Peyer's patch (tissue), 4 donors: ENCODE measurements around the gene C19orf47. TPM values are rescaled to one million over a fixed set of nuclear protein-coding genes. Genes with fewer than 3 reads are reported as not detected.

Experiments
- DNase-seq, 3 donors: peaks; one replicate each; pipeline ENCODE4 v3.0.0-alpha.2; 2017 to 2019
- H3K27ac ChIP-seq, 4 donors: fragments of 200-600 bp; sonication (generic); one replicate each; pipeline ENCODE4 v1.5.1; 2016 to 2019
- H3K27me3 ChIP-seq, 2 donors: fragments of 200-600 bp; sonication (generic); one replicate each; pipeline ENCODE4 v1.5.1; 2019
- H3K36me3 ChIP-seq, 3 donors: fragments of 200-600 bp; sonication (generic); one replicate each; pipeline ENCODE4 v1.5.1; 2016 to 2019
- H3K4me1 ChIP-seq, 4 donors: fragments of 200-600 bp; sonication (generic); one replicate each; pipeline ENCODE4 v1.5.1; 2016 to 2019
- H3K4me3 ChIP-seq, 4 donors: fragments of 200-600 bp; sonication (generic); 1 replicate in 3 of 4; 2 replicates in 1 of 4; pipeline ENCODE4 v1.5.1; 2016 to 2019; ENCODE audit warnings: mild to moderate bottlenecking in 1 of 4
- H3K9me3 ChIP-seq, 4 donors: fragments of 200-600 bp; sonication (generic); one replicate each; pipeline ENCODE4 v1.5.1; 2016 to 2019; ENCODE audit warnings: mild to moderate bottlenecking in 1 of 4
- POLR2A ChIP-seq, 2 donors: fragments of 450-650 bp; IDR thresholded peaks; one replicate each; pipeline ENCODE4 v1.5.1; 2017; ENCODE audit warnings: antibody characterized with exemption in 2 of 2, mild to moderate bottlenecking in 2 of 2, moderate library complexity in 2 of 2
- total RNA-seq, 4 donors: library from RNA; depleted of rRNA; stranded (reverse); fragments of >200 nt; gene quantifications; one replicate each; pipeline ENCODE4 v1.1.0, GENCODE V29; 2016
- TF ChIP-seq, protein P1 (sequence below), 6 experiments: fragments of 450-650 bp in 4 of 6; fragments of 200-600 bp in 2 of 6; sonication (generic) in 1 of 6; IDR thresholded peaks; one replicate each; pipeline ENCODE4 v1.5.1; 2017 to 2019; ENCODE audit warnings: antibody characterized with exemption in 6 of 6, mild to moderate bottlenecking in 3 of 6, moderate library complexity in 1 of 6

C19orf47 gene
- total RNA-seq, 4 donors from 2014 or later: 5.8 to 11.3 (median 9.9) TPM

DNA sequence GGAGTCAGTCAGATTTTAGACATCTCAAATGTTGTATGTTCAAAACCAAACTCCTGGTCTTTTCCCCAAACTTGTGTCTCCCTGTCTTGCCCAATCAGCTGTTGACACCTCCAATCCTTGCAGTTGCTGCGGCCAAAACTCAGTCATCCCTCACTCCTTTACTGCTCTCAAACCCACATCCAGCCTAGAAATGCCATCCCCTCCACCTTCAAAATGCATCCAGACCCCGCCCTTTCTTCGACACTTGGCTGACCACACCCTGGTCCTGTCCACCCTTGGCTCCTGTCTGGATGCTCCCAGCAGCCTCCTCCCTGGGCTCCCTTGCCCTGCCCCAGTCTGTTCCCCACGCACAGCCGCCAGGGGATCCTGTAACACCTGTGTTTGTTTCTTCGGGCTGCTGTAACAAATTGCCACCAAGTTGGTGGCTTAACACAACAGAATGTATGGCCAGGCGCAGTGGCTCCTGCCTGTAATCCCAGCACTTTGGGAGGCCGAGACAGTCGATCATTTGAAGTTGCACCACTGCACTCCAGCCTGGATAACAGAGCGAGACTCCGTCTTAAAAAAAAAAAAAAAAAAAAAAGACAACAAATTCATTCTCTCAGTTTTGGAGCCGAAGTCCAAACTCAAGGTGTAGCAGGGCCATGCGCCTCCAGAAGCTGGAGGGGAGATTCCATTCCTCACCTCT, 12.0 kb upstream of the C19orf47 start:
- no peak overlapping the region for H3K4me3 ChIP-seq
- H3K36me3 ChIP-seq: peaks cover 0 to 4% (median 0%) of the 10 kb centered on the region in 3 donors
- no peaks in the 10 kb centered on the region for H3K27me3 ChIP-seq
- no peak overlapping the region for H3K27ac ChIP-seq
- H3K9me3 ChIP-seq: no peaks in the 10 kb centered on the region
- TF ChIP-seq POLR2A (IDR thresholded peaks at IDR 0.05): no peak
- TF ChIP-seq, protein P1, sequence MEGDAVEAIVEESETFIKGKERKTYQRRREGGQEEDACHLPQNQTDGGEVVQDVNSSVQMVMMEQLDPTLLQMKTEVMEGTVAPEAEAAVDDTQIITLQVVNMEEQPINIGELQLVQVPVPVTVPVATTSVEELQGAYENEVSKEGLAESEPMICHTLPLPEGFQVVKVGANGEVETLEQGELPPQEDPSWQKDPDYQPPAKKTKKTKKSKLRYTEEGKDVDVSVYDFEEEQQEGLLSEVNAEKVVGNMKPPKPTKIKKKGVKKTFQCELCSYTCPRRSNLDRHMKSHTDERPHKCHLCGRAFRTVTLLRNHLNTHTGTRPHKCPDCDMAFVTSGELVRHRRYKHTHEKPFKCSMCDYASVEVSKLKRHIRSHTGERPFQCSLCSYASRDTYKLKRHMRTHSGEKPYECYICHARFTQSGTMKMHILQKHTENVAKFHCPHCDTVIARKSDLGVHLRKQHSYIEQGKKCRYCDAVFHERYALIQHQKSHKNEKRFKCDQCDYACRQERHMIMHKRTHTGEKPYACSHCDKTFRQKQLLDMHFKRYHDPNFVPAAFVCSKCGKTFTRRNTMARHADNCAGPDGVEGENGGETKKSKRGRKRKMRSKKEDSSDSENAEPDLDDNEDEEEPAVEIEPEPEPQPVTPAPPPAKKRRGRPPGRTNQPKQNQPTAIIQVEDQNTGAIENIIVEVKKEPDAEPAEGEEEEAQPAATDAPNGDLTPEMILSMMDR (IDR thresholded peaks at IDR 0.05): no peak
- H3K4me1 ChIP-seq: peaks cover 0 to 4% (median 0%) of the 10 kb centered on the region in 4 donors
- no peak for DNase-seq

DNA sequence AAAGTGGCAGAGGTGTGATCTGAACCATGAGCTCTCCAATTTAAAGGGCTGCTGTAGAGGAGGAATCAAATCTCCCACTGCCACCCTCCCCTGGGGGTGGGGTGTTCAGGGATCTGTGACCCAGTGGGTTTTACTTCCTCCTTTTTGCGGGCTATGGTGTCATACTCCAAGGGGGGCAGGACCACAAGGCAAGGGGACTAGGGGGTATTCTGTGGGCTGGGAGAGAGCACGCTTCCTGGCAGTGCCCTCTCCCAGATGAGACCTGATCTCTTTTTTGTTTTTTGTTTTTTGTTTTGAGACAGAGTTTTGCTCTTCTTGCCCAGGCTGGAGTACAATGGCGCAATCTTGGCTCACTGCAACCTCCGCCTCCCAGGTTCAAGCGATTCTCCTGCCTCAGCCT, 10.6 kb upstream of the C19orf47 start:
- TF ChIP-seq, protein P1 (IDR thresholded peaks at IDR 0.05): no peak
- TF ChIP-seq POLR2A (IDR thresholded peaks at IDR 0.05): no peak
- H3K4me1 ChIP-seq: peaks cover 0 to 4% (median 0%) of the 10 kb centered on the region in 4 donors
- H3K27me3 ChIP-seq: no peaks in the 10 kb centered on the region
- H3K9me3 ChIP-seq: no peaks in the 10 kb centered on the region
- DNase-seq: peak in 2 of 3 donors; percentile 64 to 67
- no peak overlapping the region for H3K27ac ChIP-seq
- no peak overlapping the region for H3K4me3 ChIP-seq
- H3K36me3 ChIP-seq: peaks cover 0 to 4% (median 0%) of the 10 kb centered on the region in 3 donors

- no peaks in the 10 kb centered on the region for H3K27me3 ChIP-seq
- TF ChIP-seq POLR2A (IDR thresholded peaks at IDR 0.05): no peak
Observed at GRCh38 chr19:40357640-40358039, 9.4 kb upstream of the C19orf47 start.

GRCh38 chr19:40356681-40357595, 8.7 kb upstream of the C19orf47 start:
- H3K4me1 ChIP-seq: peaks cover 0 to 4% (median 0%) of the 10 kb centered on the region in 4 donors
- no peak for DNase-seq
- no peak overlapping the region for H3K4me3 ChIP-seq
- TF ChIP-seq POLR2A (IDR thresholded peaks at IDR 0.05): no peak
- TF ChIP-seq, protein P1 (IDR thresholded peaks at IDR 0.05): no peak
- H3K36me3 ChIP-seq: peaks cover 0 to 4% (median 0%) of the 10 kb centered on the region in 3 donors
- no peaks in the 10 kb centered on the region for H3K9me3 ChIP-seq
- H3K27me3 ChIP-seq: no peaks in the 10 kb centered on the region
- no peak overlapping the region for H3K27ac ChIP-seq

More at GRCh38 chr19:40357640-40358039, 9.4 kb upstream of the C19orf47 start:
- H3K9me3 ChIP-seq: no peaks in the 10 kb centered on the region
- H3K4me3 ChIP-seq: no peak overlapping the region
- no peak for DNase-seq
- H3K4me1 ChIP-seq: peaks cover 0 to 4% (median 0%) of the 10 kb centered on the region in 4 donors
- H3K36me3 ChIP-seq: peaks cover 0 to 4% (median 0%) of the 10 kb centered on the region in 3 donors
- no peak overlapping the region for H3K27ac ChIP-seq

- Histone ChIP-seq H3K27ac (no peak overlapping the region), H3K4me1 (peaks cover 0 to 4% (median 0%) of the 10 kb centered on the region in 4 donors), H3K36me3 (peaks cover 0 to 4% (median 0%) of the 10 kb centered on the region in 3 donors), H3K4me3 (no peak overlapping the region), H3K9me3 (no peaks in the 10 kb centered on the region), H3K27me3 (no peaks in the 10 kb centered on the region)
- DNase-seq: no peak
- TF ChIP-seq POLR2A (IDR thresholded peaks at IDR 0.05): no peak
- TF ChIP-seq, protein P1 (IDR thresholded peaks at IDR 0.05): no peak
Observed at GRCh38 chr19:40355975-40356680, 7.9 kb upstream of the C19orf47 start.
